ENCODE results near the gene PALM3. TPM values are rescaled to one million over a fixed set of nuclear protein-coding genes. Genes with fewer than 3 reads are reported as not detected.
A peak's percentile ranks its signal among the peaks of the same experiment; 100 is the strongest.

The PALM3 gene, protein sequence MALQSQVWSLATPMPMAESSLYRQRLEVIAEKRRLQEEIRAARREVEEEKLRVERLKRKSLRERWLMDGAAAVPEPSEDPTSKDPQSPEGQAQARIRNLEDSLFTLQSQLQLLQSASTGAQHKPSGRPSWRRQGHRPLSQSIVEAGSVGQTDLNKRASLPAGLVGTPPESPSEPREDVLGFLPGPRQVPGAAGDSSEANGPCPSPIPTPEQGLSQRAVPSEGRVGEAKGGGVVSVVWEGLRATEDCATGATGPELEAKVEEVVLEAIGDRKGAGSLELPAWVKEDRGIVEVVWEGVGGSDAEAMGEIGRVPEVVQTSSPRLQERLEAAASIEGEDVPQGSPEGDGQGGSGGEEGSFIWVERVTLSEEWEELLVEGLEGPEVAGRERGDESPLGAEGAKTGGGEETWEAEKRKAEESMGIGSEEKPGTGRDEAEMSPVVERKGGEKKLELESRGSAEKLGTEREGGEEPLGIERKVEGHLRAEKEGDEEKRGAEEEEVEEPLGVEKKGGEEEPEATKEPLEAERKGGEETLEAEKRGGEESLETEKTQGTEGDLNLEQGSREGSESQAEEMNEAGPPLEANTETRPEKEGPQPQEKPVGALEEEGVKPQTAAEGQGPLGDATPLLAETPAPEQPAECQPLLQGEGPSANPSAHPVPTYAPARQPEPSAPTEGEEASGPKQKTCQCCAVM
- polyA plus RNA-seq (ENCODE audit: insufficient read length) = 21.2 TPM
- long read RNA-seq, donor 1, partial matches to known transcripts = 0 of 3 reads
- long read RNA-seq, donor 1, other reads (novel, unspliced or antisense) = 0 of 3 reads
- long read RNA-seq, donor 2, partial matches to known transcripts = 0 of 1 reads
- long read RNA-seq, donor 2, other reads (novel, unspliced or antisense) = 0 of 1 reads
- long read RNA-seq, donor 3 = 0 reads
- long read RNA-seq, donor 4 = 0 reads
- long read RNA-seq, donor 5 = 0 reads
- long read RNA-seq, donor 6, partial matches to known transcripts = 0 of 2 reads
- long read RNA-seq, donor 6, other reads (novel, unspliced or antisense) = 0 of 2 reads
- long read RNA-seq, donor 7 = 0 reads
- long read RNA-seq, donor 8, partial matches to known transcripts = 0 of 1 reads
- long read RNA-seq, donor 8, other reads (novel, unspliced or antisense) = 0 of 1 reads

- DNase-seq = peak; percentile 67
Observed at GRCh38 chr19:14061751-14062557, at the start of gene PALM3. TSS of gene PALM3 (minus strand) at chr19:14062076. CDS start at chr19:14061980, 96 bp downstream.

DNA sequence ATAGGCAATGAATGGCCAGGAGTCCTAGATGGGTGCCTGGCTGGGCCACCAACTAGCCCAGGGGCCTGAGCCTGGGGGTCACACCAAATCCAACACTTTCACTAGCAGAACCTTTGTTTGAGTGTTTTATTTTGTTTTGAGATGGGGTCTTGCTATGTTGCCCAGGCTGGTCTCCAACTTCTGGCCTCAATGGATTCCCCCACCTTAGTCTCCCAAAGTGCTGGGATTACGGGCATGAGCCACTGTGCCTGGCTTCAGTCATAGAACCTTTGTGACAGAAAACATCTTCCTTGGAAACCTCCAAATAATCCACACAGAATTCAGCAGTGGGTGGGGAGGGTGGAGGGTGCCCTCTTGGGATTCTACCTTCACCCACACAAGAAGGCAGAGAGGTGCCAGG lies 49.6 kb upstream of the PALM3 start:
- no peak for DNase-seq

GRCh38 chr19:14110650-14111049 lies 48.8 kb upstream of the PALM3 start:
- DNase-seq = no peak

- DNase-seq = no peak
Observed at GRCh38 chr19:14107581-14108461, 45.9 kb upstream of the PALM3 start.

GRCh38 chr19:14106840-14107239 lies 45.0 kb upstream of the PALM3 start:
- DNase-seq = no peak

- no peak for DNase-seq
Observed at GRCh38 chr19:14105680-14106079, 43.8 kb upstream of the PALM3 start.

GRCh38 chr19:14103310-14103709 lies 41.4 kb upstream of the PALM3 start:
- no peak for DNase-seq

- no peak for DNase-seq
Observed at GRCh38 chr19:14102756-14103155, 40.9 kb upstream of the PALM3 start.

- no peak for DNase-seq
Observed at GRCh38 chr19:14102102-14102696, 40.3 kb upstream of the PALM3 start.

GRCh38 chr19:14101003-14101545 lies 39.2 kb upstream of the PALM3 start:
- no peak for DNase-seq

DNA sequence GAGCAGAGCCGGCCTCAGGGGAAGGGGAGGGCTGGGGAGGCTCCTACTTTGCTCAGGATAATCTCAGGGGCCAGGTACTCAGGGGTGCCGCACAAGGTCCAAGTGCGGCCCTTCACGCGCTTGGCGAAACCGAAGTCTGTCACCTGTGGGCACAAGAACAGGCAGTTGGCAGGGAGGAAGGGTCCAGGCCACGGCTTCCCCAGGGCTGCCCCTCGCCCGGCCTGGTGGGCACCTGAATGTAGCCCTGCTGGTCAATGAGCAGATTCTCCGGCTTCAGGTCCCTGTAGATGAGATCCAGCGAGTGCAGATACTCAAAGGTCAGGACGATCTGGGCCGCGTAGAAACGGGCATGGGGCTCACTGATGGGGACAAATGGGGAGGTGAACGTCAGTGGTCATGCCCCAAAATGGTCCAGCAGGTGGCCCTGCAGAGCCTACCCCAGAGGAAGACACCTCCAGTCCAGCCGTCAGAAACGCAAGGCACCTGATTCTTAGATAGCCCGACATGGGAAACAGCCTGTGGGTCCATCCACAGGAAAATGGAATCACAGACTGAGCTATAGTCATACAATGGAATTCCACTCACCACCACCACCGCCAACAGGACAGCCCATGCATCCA lies 35.8 kb upstream of the PALM3 start:
- no peak for DNase-seq

GRCh38 chr19:14096272-14096992 lies 34.6 kb upstream of the PALM3 start:
- DNase-seq = no peak

DNA sequence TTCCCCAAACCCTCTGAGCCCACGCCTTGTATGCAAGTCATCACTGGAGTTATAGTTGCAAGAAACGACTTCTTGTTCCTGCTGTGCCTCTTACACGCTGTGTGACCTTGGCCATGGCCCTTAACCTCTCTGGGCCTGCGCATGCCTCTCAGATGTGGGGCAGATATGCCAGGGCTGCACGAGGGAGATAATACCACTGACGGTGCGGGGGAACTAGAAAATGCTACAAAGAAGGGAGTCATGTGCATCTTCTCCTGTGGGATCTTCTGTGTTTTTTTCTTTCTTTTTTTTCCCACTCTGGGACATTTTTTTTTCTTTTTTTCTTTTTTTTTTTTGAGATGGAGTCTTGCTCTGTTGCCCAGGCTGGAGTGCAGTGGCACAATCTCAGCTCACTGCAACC lies 33.0 kb upstream of the PALM3 start:
- DNase-seq = no peak

GRCh38 chr19:14093117-14093823 lies 31.4 kb upstream of the PALM3 start:
- no peak for DNase-seq

- DNase-seq = peak; percentile 29
Observed at GRCh38 chr19:14091813-14092462, 30.1 kb upstream of the PALM3 start.

DNA sequence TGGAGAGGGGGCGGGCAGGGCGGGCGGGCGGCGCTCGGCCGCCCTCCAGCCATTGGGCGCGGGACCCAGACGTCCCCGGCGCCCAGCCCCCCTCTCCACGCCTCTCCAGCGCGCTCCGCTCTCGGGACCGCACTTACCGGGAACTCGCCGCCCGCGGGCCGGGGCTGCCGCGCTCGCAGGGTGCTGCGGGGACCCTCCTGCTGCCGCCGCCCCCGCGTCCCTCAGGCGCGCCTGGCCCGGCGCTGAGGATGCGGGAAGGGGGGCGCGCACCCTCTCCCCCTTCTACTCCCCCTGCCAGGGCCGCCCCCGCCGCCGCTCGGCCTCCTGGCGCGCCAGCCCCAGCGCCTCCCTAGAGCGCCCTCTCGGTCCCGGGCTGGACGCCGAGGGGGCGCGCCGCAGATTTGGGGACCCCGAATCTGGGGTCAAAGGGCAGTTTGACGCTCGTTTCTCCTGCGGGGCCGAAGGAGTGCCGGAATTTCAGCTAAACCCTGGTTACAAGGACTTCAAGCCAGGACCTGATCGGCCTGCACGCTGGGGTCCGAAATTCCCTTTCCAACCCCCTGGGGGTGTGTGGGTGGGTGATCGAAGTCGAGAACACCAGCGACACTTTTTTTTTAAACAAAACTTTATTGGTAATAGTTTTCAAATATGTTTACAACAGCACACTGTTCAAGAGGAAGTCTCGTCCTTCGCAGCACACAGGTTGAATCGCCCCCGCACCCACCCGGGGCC lies 29.4 kb upstream of the PALM3 start:
- peak; percentile 63 for DNase-seq

Measured in left kidney (tissue), 8 donors.